ENCODE data around the gene GGT7. TPM values are rescaled to one million over a fixed set of nuclear protein-coding genes. Genes with fewer than 3 reads are reported as not detected.

GGT7 gene
- total RNA-seq, 4 donors from 2014 or later = 24.1 to 41.1 (median 37.6) TPM

- DNase-seq = no peak
- intact Hi-C loops (cut with DNase I) = no loop called here
- no peak for TF ChIP-seq CTCF (IDR thresholded peaks at IDR 0.05)
- no peak for TF ChIP-seq POLR2A (IDR thresholded peaks at IDR 0.05)
- 96% methylated on average over 5 of the region's 5 CpGs for WGBS, 2 donors
- Histone ChIP-seq H3K27me3 (no peaks in the 10 kb centered on the region), H3K4me1 (no peaks in the 10 kb centered on the region), H3K9me3 (no peaks in the 10 kb centered on the region), H3K36me3 (peaks cover 16 to 21% of the 10 kb centered on the region in 2 donors), H3K4me3 (replicated peaks in 1 of 3) (no peak overlapping the region), H3K27ac (no peak overlapping the region)
These were observed 24.1 kb downstream of the GGT7 start for GRCh38 chr20:34848597-34848996.

- Histone ChIP-seq H3K4me1 (no peaks in the 10 kb centered on the region), H3K9me3 (no peaks in the 10 kb centered on the region), H3K27ac (no peak overlapping the region), H3K27me3 (no peaks in the 10 kb centered on the region), H3K4me3 (replicated peaks in 1 of 3) (no peak overlapping the region), H3K36me3 (no peaks in the 10 kb centered on the region)
- no peak for TF ChIP-seq POLR2A (IDR thresholded peaks at IDR 0.05)
- TF ChIP-seq CTCF (IDR thresholded peaks at IDR 0.05) = no peak
- intact Hi-C loops (cut with DNase I) = no loop called here
- DNase-seq = no peak
- WGBS, 2 donors = 98 to 99% methylated on average over 2 of the region's 2 CpGs
These were observed 29.2 kb downstream of the GGT7 start for GRCh38 chr20:34843421-34843820.

- no peaks in the 10 kb centered on the region for H3K4me1 ChIP-seq
- TF ChIP-seq CTCF (IDR thresholded peaks at IDR 0.05) (no peak), POLR2A (IDR thresholded peaks at IDR 0.05) (no peak)
- 75 to 82% methylated on average over 2 of the region's 2 CpGs for WGBS, 2 donors
- intact Hi-C loops (cut with DNase I) = no loop called here
- H3K27me3 ChIP-seq = no peaks in the 10 kb centered on the region
- no peak for DNase-seq
- no peaks in the 10 kb centered on the region for H3K9me3 ChIP-seq
- H3K27ac ChIP-seq = no peak overlapping the region
- H3K36me3 ChIP-seq = no peaks in the 10 kb centered on the region
- H3K4me3 ChIP-seq (replicated peaks in 1 of 3) = no peak overlapping the region
These were observed 30.5 kb downstream of the GGT7 start for GRCh38 chr20:34842143-34842542.

GRCh38 chr20:34834459-34834893 is 38.2 kb downstream of the GGT7 start:
- Histone ChIP-seq H3K36me3 (no peaks in the 10 kb centered on the region), H3K27me3 (no peaks in the 10 kb centered on the region), H3K9me3 (no peaks in the 10 kb centered on the region), H3K4me1 (no peaks in the 10 kb centered on the region), H3K27ac (no peak overlapping the region), H3K4me3 (replicated peaks in 1 of 3) (no peak overlapping the region)
- peak in 5 of 6 experiments; percentile 14 to 60 (median 42) for TF ChIP-seq CTCF (IDR thresholded peaks at IDR 0.05)
- no peak for TF ChIP-seq POLR2A (IDR thresholded peaks at IDR 0.05)
- WGBS, 2 donors = 55 to 56% methylated on average over 6 of the region's 6 CpGs
- no peak for DNase-seq
- intact Hi-C loops (cut with DNase I) = no loop called here

- intact Hi-C loops (cut with DNase I) = no loop called here
These were observed 40.7 kb downstream of the GGT7 start for GRCh38 chr20:34831936-34832335.

More at GRCh38 chr20:34831936-34832335, 40.7 kb downstream of the GGT7 start:
- WGBS, 2 donors = 79 to 86% methylated on average over 5 of the region's 5 CpGs
- H3K9me3 ChIP-seq = no peaks in the 10 kb centered on the region
- H3K27ac ChIP-seq = no peak overlapping the region
- TF ChIP-seq POLR2A (IDR thresholded peaks at IDR 0.05) (no peak), CTCF (IDR thresholded peaks at IDR 0.05) (no peak)
- H3K27me3 ChIP-seq = no peaks in the 10 kb centered on the region
- H3K4me3 ChIP-seq (replicated peaks in 1 of 3) = no peak overlapping the region
- DNase-seq = no peak
- no peaks in the 10 kb centered on the region for H3K36me3 ChIP-seq
- H3K4me1 ChIP-seq = no peaks in the 10 kb centered on the region
